Activated T-helper 1 cell treated with anti-CD3 and anti-CD28 coated beads, Interleukin-12 subunit alpha, Interleukin-12 subunit beta, Interleukin-2, Interleukin-4 antibody, amounts not matched to agents 30 ng/mL and 10 ng/mL and 1 ng/mL, durations not matched to agents 14 hours and 24 hours and 36 hours (primary cell): ENCODE measurements around the gene MRPL49. TPM values are rescaled to one million over a fixed set of nuclear protein-coding genes. Genes with fewer than 3 reads are reported as not detected.

Experiments used
- DNase-seq: peaks from one replicate; pipeline ENCODE4 v3.0.0; 2021; ENCODE audit warnings: low spot score
- H3K27ac Mint-ChIP-seq: one replicate; pipeline ENCODE4 v1.8.0; 2021; ENCODE audit warnings: mild to moderate bottlenecking, mixed read lengths
- H3K27me3 Mint-ChIP-seq: one replicate; pipeline ENCODE4 v1.8.0; 2022; ENCODE audit warnings: mild to moderate bottlenecking, moderate library complexity, mixed read lengths; ENCODE audit not compliant: insufficient read depth
- H3K36me3 Mint-ChIP-seq: one replicate; pipeline ENCODE4 v1.8.0; 2021; ENCODE audit warnings: low read depth, mixed read lengths
- H3K4me1 Mint-ChIP-seq: one replicate; pipeline ENCODE4 v1.8.0; 2021; ENCODE audit warnings: low read depth, mixed read lengths
- H3K4me3 Mint-ChIP-seq: one replicate; pipeline ENCODE4 v1.8.0; 2021; ENCODE audit warnings: mild to moderate bottlenecking, moderate library complexity, mixed read lengths
- H3K9me3 Mint-ChIP-seq: one replicate; pipeline ENCODE4 v1.8.0; 2021; ENCODE audit warnings: mixed read lengths
- intact Hi-C: fragments of 100-400 bp; cut with micrococcal nuclease; formaldehyde crosslinking; loops from one replicate; pipeline ENCODE4 v1.15.1; 2024
- total RNA-seq: library from RNA; stranded (reverse); gene quantifications from 2 replicates; pipeline ENCODE4 v1.2.3, GENCODE V29; 2022

The MRPL49 gene
- total RNA-seq, 1 donor from 2014 or later = 76.4 TPM

GRCh38 chr11:65087827-65088226 is 34.3 kb upstream of the MRPL49 start:
- Mint-ChIP-seq H3K4me3 (no peak overlapping the region), H3K36me3 (peaks cover 26% of the 10 kb centered on the region), H3K27ac (no peak overlapping the region), H3K27me3 (no peaks in the 10 kb centered on the region), H3K4me1 (peaks cover 31% of the 10 kb centered on the region), H3K9me3 (no peaks in the 10 kb centered on the region)
- intact Hi-C loops = no loop called here
- DNase-seq = no peak

- intact Hi-C loops = no loop called here
- Mint-ChIP-seq H3K9me3 (no peaks in the 10 kb centered on the region), H3K27ac (no peak overlapping the region), H3K4me1 (peaks cover 13% of the 10 kb centered on the region), H3K36me3 (peaks cover 22% of the 10 kb centered on the region), H3K27me3 (no peaks in the 10 kb centered on the region), H3K4me3 (no peak overlapping the region)
- DNase-seq = no peak
These were observed 32.5 kb upstream of the MRPL49 start for GRCh38 chr11:65089621-65090020.

DNA sequence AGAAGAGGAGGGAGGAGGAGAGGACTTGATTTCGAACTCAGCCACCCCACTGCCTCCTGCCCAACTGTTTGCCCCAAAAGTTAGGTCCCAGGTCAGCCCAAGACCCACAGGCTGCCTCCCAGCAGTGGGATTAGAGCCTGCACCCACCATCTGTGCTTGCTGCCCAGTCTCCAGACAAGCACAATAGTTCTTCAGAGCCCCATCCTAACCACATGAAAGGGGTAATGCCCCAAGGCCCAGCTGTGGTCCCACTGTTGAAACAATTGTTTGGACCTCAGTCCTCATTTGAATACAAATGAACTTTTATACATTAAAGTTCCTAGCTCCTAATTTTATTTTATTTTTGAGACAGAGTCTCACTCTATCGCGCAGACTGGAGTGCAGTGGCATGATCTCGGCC is 31.5 kb upstream of the MRPL49 start:
- Mint-ChIP-seq H3K4me1 (peaks cover 5% of the 10 kb centered on the region), H3K36me3 (peaks cover 21% of the 10 kb centered on the region), H3K9me3 (no peaks in the 10 kb centered on the region), H3K4me3 (no peak overlapping the region), H3K27me3 (no peaks in the 10 kb centered on the region), H3K27ac (no peak overlapping the region)
- DNase-seq = no peak
- intact Hi-C loops = no loop called here

- peaks cover 5% of the 10 kb centered on the region for H3K36me3 Mint-ChIP-seq
- no peak for DNase-seq
- intact Hi-C loops = no loop called here
- peaks cover 11% of the 10 kb centered on the region for H3K4me1 Mint-ChIP-seq
- H3K9me3 Mint-ChIP-seq = no peaks in the 10 kb centered on the region
- no peaks in the 10 kb centered on the region for H3K27me3 Mint-ChIP-seq
- H3K27ac Mint-ChIP-seq = peak overlapping the region; percentile 94
- peak overlapping the region; percentile 91 for H3K4me3 Mint-ChIP-seq
These were observed 26.7 kb upstream of the MRPL49 start for GRCh38 chr11:65095427-65095826.

DNA sequence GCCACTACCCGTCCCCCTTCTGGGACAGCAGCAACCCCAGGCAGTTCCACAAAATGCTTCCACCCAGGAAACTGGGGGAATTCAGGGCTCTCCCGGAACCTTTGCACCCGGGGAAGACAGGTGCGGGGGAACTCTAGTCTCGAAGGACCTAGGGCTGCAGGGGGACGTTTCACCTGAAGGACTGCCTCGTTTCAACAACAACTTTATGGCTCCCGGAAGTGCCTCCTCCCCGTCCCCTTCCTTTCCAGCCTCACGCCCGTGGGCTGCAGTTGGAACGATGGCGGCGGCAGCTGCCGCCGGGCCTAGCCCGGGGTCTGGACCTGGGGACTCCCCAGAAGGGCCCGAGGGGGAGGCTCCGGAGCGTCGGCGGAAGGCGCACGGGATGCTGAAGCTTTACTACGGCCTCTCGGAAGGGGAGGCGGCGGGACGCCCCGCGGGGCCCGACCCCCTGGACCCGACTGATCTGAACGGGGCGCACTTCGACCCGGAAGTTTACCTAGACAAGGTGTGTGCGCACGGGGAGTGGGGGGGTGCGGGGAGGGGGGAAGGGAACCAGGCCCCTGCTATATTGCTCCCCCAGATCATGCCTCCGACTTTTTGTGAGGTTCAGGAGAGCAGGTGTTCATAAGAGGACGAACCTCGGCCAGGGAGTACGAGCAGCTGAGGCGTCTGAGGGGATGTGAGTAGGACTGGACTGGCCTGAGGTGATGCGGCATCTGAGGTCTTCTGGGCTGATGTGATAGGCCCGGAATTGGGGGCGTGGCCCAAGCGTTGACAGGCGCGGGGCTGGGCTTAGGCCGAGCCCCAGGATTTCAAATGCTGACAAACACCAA is 25.9 kb upstream of the MRPL49 start, which contains the start of gene VPS51:
VPS51 (plus strand) TSS at position 241 of the 833 bp plus-strand sequence; CDS start at position 278, 37 bp downstream.
- no peaks in the 10 kb centered on the region for H3K27me3 Mint-ChIP-seq
- no peaks in the 10 kb centered on the region for H3K9me3 Mint-ChIP-seq
- H3K4me3 Mint-ChIP-seq = peak within 1 kb of the TSS; percentile 91
- peaks cover 5% of the 10 kb centered on the region for H3K36me3 Mint-ChIP-seq
- peaks cover 11% of the 10 kb centered on the region for H3K4me1 Mint-ChIP-seq
- intact Hi-C loops = loop anchor here (1.0 kb wide), 9 partner anchors 12 to 179 kb away; partner anchors contain the start of genes ARL2, ATG2A, CDCA5 and FAU
- peak; percentile 80 for DNase-seq
- H3K27ac Mint-ChIP-seq = peak within 1 kb of the TSS; percentile 94

GRCh38 chr11:65096926-65097325 is 25.2 kb upstream of the MRPL49 start:
- intact Hi-C loops = loop anchor here (1.0 kb wide), 9 partner anchors 13 to 180 kb away; partner anchors contain the start of genes ARL2, ATG2A, CDCA5 and FAU
- H3K9me3 Mint-ChIP-seq = no peaks in the 10 kb centered on the region
- no peak for DNase-seq
- peaks cover 11% of the 10 kb centered on the region for H3K4me1 Mint-ChIP-seq
- peak overlapping the region; percentile 91 for H3K4me3 Mint-ChIP-seq
- no peaks in the 10 kb centered on the region for H3K27me3 Mint-ChIP-seq
- H3K27ac Mint-ChIP-seq = no peak overlapping the region
- peaks cover 5% of the 10 kb centered on the region for H3K36me3 Mint-ChIP-seq

DNA sequence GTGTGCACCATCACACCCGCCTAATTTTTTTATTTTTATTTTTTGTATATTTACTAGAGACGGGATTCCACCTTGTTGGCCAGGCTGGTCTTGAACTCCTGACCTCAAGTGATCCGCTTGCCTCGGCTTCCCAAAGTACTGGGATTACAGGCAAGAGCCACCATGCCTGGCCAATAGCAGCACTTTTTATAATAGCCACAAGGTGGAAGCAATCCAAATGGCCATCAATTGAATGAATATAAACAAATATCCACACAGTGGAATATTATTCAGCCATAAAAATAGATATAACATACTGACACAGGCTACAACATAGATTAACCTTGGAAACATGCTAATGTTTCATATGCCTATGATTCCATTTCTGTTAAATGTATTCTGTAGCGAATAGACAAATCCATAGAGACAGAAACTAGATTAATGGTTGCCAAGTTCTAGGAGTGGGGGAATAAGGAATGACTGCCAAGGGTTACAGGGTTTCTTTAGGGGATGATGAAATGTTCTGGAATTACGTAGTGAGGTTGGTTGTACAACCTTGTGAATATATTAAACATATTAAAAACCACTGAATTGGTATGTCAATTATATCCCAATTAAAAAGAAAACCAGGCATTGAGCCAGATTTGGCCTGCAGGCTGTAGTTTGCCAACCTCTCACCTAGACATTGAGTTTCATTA is 21.3 kb upstream of the MRPL49 start:
- DNase-seq = no peak
- no peak overlapping the region for H3K4me3 Mint-ChIP-seq
- no peak overlapping the region for H3K27ac Mint-ChIP-seq
- no peaks in the 10 kb centered on the region for H3K9me3 Mint-ChIP-seq
- H3K4me1 Mint-ChIP-seq = peaks cover 19% of the 10 kb centered on the region
- H3K27me3 Mint-ChIP-seq = no peaks in the 10 kb centered on the region
- H3K36me3 Mint-ChIP-seq = peaks cover 16% of the 10 kb centered on the region
- intact Hi-C loops = no loop called here

DNA sequence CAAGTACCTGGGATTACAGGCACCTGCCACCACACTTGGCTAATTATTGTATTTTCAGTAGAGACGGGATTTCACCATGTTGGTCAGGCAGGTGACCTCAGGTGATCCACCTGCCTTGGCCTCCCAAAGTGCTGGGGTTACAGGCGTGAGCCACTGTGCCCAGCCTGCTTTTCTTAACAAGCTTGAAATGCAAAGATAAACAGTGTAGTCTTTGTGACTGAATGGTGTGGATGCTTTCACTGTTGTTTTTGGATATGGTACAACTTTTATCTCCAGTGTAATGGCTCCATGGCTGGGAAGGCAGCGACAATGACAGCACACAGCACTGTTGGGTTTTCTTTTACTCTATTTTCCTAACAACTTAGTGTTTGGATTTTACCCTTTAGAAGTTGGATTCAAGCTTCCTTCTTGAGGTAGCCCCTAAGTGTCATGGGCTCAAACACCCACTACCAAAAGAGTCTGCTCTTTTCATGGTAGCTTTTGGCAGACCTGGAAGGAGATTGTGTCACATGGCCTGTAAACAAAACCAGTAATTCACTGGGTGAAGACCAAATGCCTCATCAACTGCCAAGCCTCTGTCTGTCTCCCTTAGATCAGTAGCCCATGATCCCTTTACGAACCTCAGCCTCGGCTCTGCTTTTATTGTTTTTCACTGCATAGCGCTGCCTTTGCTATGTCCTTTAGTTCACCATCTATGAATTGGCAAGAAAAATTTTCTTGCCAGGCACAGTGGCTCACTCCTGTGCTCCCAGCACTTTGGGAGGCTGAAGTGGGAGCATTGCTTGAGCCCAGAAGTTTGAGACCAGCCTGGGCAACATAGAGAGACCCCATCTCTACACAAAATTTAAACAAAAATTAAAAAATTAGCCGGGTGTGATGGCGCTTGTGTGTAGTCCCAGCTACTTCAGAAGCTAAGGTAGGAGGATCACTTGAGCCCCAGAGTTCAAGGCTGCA is 19.7 kb upstream of the MRPL49 start:
- intact Hi-C loops = no loop called here
- no peaks in the 10 kb centered on the region for H3K27me3 Mint-ChIP-seq
- H3K36me3 Mint-ChIP-seq = peaks cover 19% of the 10 kb centered on the region
- H3K4me1 Mint-ChIP-seq = peaks cover 16% of the 10 kb centered on the region
- H3K27ac Mint-ChIP-seq = no peak overlapping the region
- no peak overlapping the region for H3K4me3 Mint-ChIP-seq
- no peak for DNase-seq
- no peaks in the 10 kb centered on the region for H3K9me3 Mint-ChIP-seq

GRCh38 chr11:65103476-65103875 is 18.6 kb upstream of the MRPL49 start:
- no peaks in the 10 kb centered on the region for H3K27me3 Mint-ChIP-seq
- intact Hi-C loops = no loop called here
- no peak for DNase-seq
- H3K4me1 Mint-ChIP-seq = peaks cover 16% of the 10 kb centered on the region
- H3K27ac Mint-ChIP-seq = no peak overlapping the region
- no peak overlapping the region for H3K4me3 Mint-ChIP-seq
- no peaks in the 10 kb centered on the region for H3K9me3 Mint-ChIP-seq
- H3K36me3 Mint-ChIP-seq = peaks cover 17% of the 10 kb centered on the region

DNA sequence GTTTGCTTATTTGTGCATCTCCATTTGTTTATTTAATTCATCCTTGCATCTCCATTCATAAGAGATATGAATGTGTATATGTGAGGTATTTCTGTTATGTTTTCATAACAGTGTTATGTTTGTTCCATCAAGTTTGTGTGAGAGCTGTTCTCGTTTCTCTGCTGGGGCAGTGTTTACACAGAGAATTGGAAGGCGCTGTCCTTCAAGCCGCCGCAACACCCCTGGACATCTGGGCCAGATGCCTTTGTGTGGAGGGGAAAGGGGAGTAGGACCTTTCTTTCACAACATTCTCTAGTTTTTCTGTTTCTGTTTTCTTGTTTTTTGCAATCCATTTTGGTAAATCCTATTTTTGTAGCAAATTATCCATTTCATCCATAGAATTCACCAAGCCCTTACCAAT is 17.5 kb upstream of the MRPL49 start:
- peaks cover 15% of the 10 kb centered on the region for H3K36me3 Mint-ChIP-seq
- no peak overlapping the region for H3K4me3 Mint-ChIP-seq
- H3K4me1 Mint-ChIP-seq = peaks cover 16% of the 10 kb centered on the region
- H3K27ac Mint-ChIP-seq = peak overlapping the region; percentile 42
- intact Hi-C loops = no loop called here
- no peaks in the 10 kb centered on the region for H3K27me3 Mint-ChIP-seq
- no peak for DNase-seq
- no peaks in the 10 kb centered on the region for H3K9me3 Mint-ChIP-seq

DNA sequence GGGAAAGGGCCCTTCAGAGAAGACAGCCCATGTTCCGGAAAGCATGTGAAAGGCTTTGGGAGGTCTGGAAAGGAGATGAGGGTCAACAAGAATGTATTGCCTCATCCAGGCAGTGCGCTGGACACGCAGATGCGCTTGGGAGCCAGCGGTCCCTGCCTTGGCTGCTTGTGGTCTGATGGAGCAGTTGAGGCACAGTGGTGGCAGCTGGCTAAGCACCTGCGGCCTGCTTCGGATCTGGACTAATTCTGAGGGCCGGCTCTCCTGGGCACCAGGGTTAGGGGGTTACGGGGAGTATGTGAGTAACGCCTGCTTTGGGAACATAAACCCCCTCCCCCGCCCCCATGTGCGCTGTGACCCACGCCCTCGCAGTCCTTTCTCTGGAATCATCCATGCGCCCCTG is 15.0 kb upstream of the MRPL49 start:
- Mint-ChIP-seq H3K27me3 (peaks cover 2% of the 10 kb centered on the region), H3K36me3 (peaks cover 18% of the 10 kb centered on the region), H3K4me1 (peaks cover 36% of the 10 kb centered on the region), H3K4me3 (no peak overlapping the region), H3K9me3 (no peaks in the 10 kb centered on the region), H3K27ac (no peak overlapping the region)
- no peak for DNase-seq
- intact Hi-C loops = no loop called here

- Mint-ChIP-seq H3K4me1 (peaks cover 38% of the 10 kb centered on the region), H3K27me3 (peaks cover 2% of the 10 kb centered on the region), H3K4me3 (no peak overlapping the region), H3K36me3 (peaks cover 18% of the 10 kb centered on the region), H3K9me3 (no peaks in the 10 kb centered on the region), H3K27ac (no peak overlapping the region)
- intact Hi-C loops = no loop called here
- no peak for DNase-seq
These were observed 14.2 kb upstream of the MRPL49 start for GRCh38 chr11:65107751-65108468.
